Body of pancreas (tissue), 4 donors: ENCODE measurements around the gene GAN.

Experiments
- POLR2A ChIP-seq, 3 donors: fragments of 450-650 bp; IDR thresholded peaks; one replicate each; pipeline ENCODE4 v1.6.1; 2016; ENCODE audit warnings: antibody characterized with exemption in 3 of 3, mild to moderate bottlenecking in 2 of 3
- TF ChIP-seq, protein P1 (sequence below), 7 experiments: fragments of 450-650 bp in 4 of 7; fragments of 200-600 bp in 3 of 7; sonication (generic) in 3 of 7; IDR thresholded peaks; one replicate each; pipeline ENCODE4 v1.5.1; 2016 to 2019; ENCODE audit warnings: antibody characterized with exemption in 7 of 7

DNA sequence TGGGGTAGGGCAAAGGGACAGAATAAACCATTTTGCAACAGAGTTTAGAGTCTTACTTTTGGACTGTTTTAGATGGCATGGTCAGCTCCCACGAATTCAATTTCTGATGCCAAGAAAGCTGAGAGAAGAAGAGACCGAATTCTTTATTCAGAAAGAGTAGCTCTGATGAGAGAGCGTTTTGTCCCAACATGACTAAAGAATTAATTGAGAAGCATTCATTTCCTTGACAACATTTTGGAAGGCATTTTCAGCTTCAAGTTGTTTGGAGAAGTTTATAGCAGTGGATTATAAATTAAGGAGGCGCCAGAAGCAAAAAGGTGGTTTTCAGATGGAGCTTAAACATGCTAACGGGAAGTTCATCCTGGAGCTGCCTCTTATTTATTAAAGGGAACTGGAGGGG lies 12.2 kb downstream of the GAN start:
- TF ChIP-seq, protein P1, sequence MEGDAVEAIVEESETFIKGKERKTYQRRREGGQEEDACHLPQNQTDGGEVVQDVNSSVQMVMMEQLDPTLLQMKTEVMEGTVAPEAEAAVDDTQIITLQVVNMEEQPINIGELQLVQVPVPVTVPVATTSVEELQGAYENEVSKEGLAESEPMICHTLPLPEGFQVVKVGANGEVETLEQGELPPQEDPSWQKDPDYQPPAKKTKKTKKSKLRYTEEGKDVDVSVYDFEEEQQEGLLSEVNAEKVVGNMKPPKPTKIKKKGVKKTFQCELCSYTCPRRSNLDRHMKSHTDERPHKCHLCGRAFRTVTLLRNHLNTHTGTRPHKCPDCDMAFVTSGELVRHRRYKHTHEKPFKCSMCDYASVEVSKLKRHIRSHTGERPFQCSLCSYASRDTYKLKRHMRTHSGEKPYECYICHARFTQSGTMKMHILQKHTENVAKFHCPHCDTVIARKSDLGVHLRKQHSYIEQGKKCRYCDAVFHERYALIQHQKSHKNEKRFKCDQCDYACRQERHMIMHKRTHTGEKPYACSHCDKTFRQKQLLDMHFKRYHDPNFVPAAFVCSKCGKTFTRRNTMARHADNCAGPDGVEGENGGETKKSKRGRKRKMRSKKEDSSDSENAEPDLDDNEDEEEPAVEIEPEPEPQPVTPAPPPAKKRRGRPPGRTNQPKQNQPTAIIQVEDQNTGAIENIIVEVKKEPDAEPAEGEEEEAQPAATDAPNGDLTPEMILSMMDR (IDR thresholded peaks at IDR 0.05): no peak
- TF ChIP-seq POLR2A (IDR thresholded peaks at IDR 0.05): no peak
